Effector CD4-positive, alpha-beta T cell (primary cell): ENCODE results near the gene BRINP3.

Experiments used
- DNase-seq: peaks from one replicate; pipeline ENCODE4 v3.0.0-alpha.2; 2020

The BRINP3 gene

GRCh38 chr1:190452272-190452848, 25.3 kb downstream of the BRINP3 start:
- no peak for DNase-seq

- no peak for DNase-seq
These were observed 33.2 kb downstream of the BRINP3 start for GRCh38 chr1:190444464-190444863.

DNA sequence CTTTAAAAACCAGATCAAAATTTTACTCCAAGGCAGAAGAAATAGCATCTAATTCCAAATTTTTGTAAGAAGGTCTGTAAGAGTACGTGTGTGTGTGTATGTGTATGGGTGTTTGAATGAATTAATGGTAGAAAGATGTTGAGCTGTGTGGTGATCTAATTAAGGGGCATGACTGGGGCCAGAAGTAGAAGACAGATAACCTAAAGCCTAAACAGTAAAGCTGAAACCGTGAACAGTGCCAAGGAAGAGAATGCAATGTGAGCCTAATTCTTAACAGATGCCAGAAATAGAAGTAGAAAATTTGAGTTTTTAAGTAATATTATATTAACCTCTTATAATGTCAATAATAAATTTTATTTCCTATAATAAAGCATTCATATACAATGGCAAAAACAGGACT, 38.2 kb downstream of the BRINP3 start:
- no peak for DNase-seq

DNA sequence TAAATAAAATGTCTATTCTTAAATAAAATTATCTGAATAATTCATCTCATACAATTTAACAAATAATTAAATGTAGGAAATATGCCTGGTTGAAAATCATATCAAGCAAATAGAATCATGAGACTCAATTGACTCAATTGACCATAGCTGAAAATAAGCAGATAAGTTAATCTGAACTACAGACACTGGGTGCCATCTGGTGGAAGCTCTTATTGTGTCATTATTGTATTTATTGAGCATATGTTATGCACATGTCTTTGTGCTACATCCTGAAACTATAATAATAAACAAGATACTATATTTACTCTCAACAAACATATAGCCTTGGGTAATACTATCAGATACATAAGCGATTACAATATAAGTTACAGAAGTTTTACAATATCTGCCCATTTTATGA, 41.0 kb downstream of the BRINP3 start:
- DNase-seq, result no peak

- no peak for DNase-seq
These were observed 47.7 kb downstream of the BRINP3 start for GRCh38 chr1:190429932-190430331.

- no peak for DNase-seq
These were observed 48.5 kb downstream of the BRINP3 start for GRCh38 chr1:190429141-190429540.

- no peak for DNase-seq
These were observed 61.4 kb downstream of the BRINP3 start for GRCh38 chr1:190416239-190416638.

- DNase-seq, result no peak
These were observed 64.5 kb downstream of the BRINP3 start for GRCh38 chr1:190413142-190413541.

DNA sequence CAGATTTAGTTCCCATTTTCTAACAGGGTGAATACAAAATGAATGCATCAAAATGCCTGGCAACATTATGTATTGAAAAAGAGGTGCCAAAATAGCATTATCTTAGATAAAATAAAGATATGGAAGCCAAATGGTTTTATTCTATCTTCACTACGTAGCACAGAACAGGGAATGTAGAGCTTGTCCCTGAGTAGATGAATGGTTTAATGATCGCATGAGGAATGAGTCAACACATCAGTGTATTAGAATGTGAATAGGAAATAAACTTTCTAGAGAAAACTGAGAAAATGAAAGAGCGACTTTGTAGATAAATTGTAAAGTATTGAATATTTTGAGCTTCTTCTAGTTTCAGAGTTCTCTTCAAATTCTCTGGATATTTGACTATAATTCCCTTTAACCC, 74.3 kb downstream of the BRINP3 start:
- DNase-seq, result no peak

GRCh38 chr1:190399233-190399632, 78.4 kb downstream of the BRINP3 start:
- no peak for DNase-seq

GRCh38 chr1:190391582-190391981, 86.1 kb downstream of the BRINP3 start:
- no peak for DNase-seq

DNA sequence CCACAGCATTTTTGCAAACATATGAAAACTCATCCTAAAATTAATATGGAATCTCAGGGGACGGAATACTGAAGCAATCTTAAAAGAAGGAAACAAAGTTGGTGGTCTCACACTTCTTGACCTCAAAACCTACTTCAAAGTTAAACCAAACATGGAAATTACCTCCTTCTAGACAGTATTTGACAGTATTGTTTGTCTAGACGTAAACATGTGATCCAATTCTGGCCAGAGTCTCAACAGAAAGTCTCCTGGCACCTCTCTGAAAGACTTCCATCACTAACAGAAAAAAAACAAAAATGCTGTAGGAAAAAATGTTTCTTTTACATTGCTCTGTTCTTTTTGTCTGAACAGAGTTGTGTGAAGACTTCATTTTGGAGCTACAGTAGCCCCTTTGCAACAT, 99.7 kb downstream of the BRINP3 start:
- DNase-seq, result no peak

- no peak for DNase-seq
These were observed 100.4 kb downstream of the BRINP3 start for GRCh38 chr1:190377294-190377693.

- DNase-seq, result no peak
These were observed 101.6 kb downstream of the BRINP3 start for GRCh38 chr1:190376044-190376443.

GRCh38 chr1:190373705-190374336, 103.8 kb downstream of the BRINP3 start:
- DNase-seq, result no peak

- DNase-seq, result no peak
These were observed 110.5 kb downstream of the BRINP3 start for GRCh38 chr1:190367200-190367599.

GRCh38 chr1:190365283-190365682, 112.4 kb downstream of the BRINP3 start:
- no peak for DNase-seq

- DNase-seq, result no peak
These were observed 124.0 kb downstream of the BRINP3 start for GRCh38 chr1:190353538-190354101.

- DNase-seq, result no peak
These were observed 133.2 kb downstream of the BRINP3 start for GRCh38 chr1:190344454-190344853.

GRCh38 chr1:190338829-190339228, 138.8 kb downstream of the BRINP3 start:
- no peak for DNase-seq

GRCh38 chr1:190328871-190329270, 148.8 kb downstream of the BRINP3 start:
- no peak for DNase-seq

GRCh38 chr1:190328361-190328760, 149.3 kb downstream of the BRINP3 start:
- DNase-seq, result no peak

DNA sequence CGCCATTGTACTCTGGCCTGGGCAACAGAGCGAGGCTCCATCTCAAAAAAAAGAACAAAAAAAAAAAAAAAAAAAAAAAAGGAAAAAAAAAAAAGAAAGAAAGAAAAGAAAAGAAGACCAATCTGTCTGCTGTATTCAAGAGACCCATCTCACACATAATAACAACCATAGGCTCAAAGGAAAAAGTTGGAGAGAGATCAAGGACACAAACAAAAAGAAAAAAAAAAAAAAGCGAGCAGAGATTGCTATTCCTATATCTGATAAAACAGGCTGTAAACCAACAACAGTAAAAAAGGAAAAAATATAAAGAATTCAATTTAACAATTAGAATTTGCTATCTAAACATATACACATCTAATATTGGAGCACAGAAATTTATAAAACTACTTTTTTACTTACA, 150.4 kb downstream of the BRINP3 start:
- DNase-seq, result no peak

DNA sequence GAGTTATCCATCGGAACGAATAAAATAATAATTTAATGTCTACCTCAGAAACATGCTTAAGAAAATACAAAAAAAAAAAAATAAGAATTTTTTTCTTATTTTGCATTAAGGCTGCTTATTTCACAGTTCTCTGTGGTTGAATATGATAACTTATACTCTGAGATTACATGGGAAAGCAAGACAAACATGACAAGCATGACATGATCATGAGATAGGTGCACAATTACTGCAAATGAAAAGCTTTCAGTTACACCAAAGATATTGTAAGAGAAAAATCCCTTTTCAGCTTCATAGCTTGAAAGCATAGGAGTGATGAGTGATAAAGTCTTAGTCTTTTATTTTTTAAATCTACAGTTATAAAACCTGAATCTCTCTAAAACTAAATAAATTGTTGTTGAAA, 154.1 kb downstream of the BRINP3 start:
- no peak for DNase-seq

DNA sequence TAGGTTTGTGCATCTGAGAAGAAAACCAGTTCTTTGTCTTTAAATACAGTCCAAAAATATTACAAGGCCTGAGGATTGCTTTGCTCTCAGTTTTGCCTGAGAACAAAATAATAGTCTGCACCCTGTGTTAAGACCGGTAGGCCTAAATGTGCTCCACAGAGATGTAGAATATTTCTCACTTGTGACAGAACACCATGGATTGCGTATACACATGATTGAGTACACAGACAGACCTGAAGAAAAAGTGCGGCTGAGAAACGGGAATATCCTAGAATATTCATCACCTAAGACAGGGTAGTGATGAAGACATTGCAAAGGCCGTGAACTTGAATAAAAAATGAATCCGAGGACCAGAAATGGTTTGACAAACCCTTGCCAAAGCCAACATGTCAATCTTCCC, 155.4 kb downstream of the BRINP3 start:
- DNase-seq, result no peak
